Measurements from ENCODE around the gene FTO.

FTO gene

DNA sequence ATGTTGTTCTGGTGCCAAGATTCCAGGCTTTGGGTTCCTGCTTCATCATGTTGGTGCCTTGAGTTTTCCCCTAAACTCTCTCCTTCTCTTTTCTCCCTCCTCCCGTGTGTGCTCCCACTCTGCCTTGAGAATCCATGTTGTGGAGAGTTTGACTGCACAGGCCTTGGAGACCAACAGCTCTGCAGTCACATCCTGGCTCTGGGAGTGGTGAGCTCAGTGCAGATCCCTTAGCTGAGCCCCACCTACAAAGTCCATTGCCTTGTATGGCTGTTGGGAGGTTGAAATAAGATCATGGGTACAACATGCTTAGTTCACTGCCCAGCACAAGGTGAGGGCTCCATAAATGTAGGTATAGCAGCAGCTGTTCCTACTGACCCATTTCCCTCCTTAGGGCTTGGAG, 496.8 kb downstream of the FTO start:
- Histone ChIP-seq H3K9me3 (ENCODE audit: insufficient read depth, low read length) (no peaks in the 10 kb centered on the region), H4K20me1 (ENCODE audit: low read depth, low read length) (no peaks in the 10 kb centered on the region), H3K27ac (ENCODE audit: low read depth, low read length) (no peak overlapping the region), H3F3A (ENCODE audit: insufficient read depth) (no peaks in the 10 kb centered on the region), H3K27me3 (ENCODE audit: low read length) (no peaks in the 10 kb centered on the region), H3K9ac (ENCODE audit: low read length) (no peak overlapping the region), H3K36me3 (ENCODE audit: low read length) (no peaks in the 10 kb centered on the region), H3K4me2 (ENCODE audit: low read depth, low read length, poor library complexity, severe bottlenecking) (no peak overlapping the region), H3K79me2 (ENCODE audit: insufficient read depth, low read length) (no peaks in the 10 kb centered on the region), H2AFZ (ENCODE audit: low read depth, low read length, severe bottlenecking) (no peak overlapping the region), H3K9me2 (replicated peaks; ENCODE audit: insufficient read depth, low read length) (no peaks in the 10 kb centered on the region), H3K4me3 (ENCODE audit: insufficient read depth, low read length, poor library complexity, severe bottlenecking) (no peak overlapping the region)
- no peak for TF ChIP-seq EZH2phosphoT487 (conservative IDR thresholded peaks at IDR 0.05; ENCODE audit: low read length)
- TF ChIP-seq, protein P1, sequence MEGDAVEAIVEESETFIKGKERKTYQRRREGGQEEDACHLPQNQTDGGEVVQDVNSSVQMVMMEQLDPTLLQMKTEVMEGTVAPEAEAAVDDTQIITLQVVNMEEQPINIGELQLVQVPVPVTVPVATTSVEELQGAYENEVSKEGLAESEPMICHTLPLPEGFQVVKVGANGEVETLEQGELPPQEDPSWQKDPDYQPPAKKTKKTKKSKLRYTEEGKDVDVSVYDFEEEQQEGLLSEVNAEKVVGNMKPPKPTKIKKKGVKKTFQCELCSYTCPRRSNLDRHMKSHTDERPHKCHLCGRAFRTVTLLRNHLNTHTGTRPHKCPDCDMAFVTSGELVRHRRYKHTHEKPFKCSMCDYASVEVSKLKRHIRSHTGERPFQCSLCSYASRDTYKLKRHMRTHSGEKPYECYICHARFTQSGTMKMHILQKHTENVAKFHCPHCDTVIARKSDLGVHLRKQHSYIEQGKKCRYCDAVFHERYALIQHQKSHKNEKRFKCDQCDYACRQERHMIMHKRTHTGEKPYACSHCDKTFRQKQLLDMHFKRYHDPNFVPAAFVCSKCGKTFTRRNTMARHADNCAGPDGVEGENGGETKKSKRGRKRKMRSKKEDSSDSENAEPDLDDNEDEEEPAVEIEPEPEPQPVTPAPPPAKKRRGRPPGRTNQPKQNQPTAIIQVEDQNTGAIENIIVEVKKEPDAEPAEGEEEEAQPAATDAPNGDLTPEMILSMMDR (IDR thresholded peaks at IDR 0.05; ENCODE audit: insufficient read depth, low read length, poor library complexity, severe bottlenecking): no peak

DNA sequence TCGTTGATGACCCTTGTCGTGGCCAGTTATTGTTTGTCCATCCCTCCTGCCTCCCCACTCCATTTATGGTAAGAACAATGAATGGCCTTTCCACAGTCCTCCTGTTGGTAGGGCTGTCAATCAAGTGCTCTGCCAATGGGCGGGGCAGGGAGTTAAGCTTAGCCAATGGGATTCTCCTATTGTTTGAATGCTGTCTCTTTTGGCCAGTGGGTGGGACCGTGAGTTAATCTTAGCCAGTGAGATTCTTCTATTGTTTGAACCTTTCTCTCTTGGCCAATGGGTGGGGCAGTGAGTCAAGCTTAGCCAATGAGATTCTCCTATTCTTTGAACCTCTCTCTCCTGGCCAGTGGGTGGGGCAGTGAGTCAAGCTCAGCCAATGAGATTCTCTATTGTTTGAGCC, 497.2 kb downstream of the FTO start:
- Histone ChIP-seq H3K4me3 (ENCODE audit: insufficient read depth, low read length, poor library complexity, severe bottlenecking) (no peak overlapping the region), H3K9me2 (replicated peaks; ENCODE audit: insufficient read depth, low read length) (no peaks in the 10 kb centered on the region), H3K27ac (ENCODE audit: low read depth, low read length) (no peak overlapping the region), H3K27me3 (ENCODE audit: low read length) (no peaks in the 10 kb centered on the region), H3K9me3 (ENCODE audit: insufficient read depth, low read length) (no peaks in the 10 kb centered on the region), H3K4me2 (ENCODE audit: low read depth, low read length, poor library complexity, severe bottlenecking) (no peak overlapping the region), H2AFZ (ENCODE audit: low read depth, low read length, severe bottlenecking) (no peak overlapping the region), H3F3A (ENCODE audit: insufficient read depth) (no peaks in the 10 kb centered on the region), H3K79me2 (ENCODE audit: insufficient read depth, low read length) (no peaks in the 10 kb centered on the region), H3K36me3 (ENCODE audit: low read length) (no peaks in the 10 kb centered on the region), H4K20me1 (ENCODE audit: low read depth, low read length) (no peaks in the 10 kb centered on the region), H3K9ac (ENCODE audit: low read length) (no peak overlapping the region)
- TF ChIP-seq, protein P1 (IDR thresholded peaks at IDR 0.05; ENCODE audit: insufficient read depth, low read length, poor library complexity, severe bottlenecking): no peak
- no peak for TF ChIP-seq EZH2phosphoT487 (conservative IDR thresholded peaks at IDR 0.05; ENCODE audit: low read length)
